Upper lobe of left lung (tissue), 6 donors: ENCODE data around the gene KAZN. TPM values are rescaled to one million over a fixed set of nuclear protein-coding genes. Genes with fewer than 3 reads are reported as not detected.

Source experiments
- ATAC-seq, 2 donors: fragments of 200-7000 bp; cut with Tn5 transposase; one replicate each; pipeline ENCODE4 v1.9.1; 2022; ENCODE audit warnings: mild to moderate bottlenecking in 2 of 2, moderate library complexity in 2 of 2; ENCODE audit not compliant: low FRiP score in 2 of 2
- DNase-seq, 2 donors: peaks; one replicate each; pipeline ENCODE4 v3.0.0-alpha.2; 2019 to 2020
- H3K27ac ChIP-seq, 4 donors: fragments of 200-600 bp; sonication (generic); one replicate each; pipeline ENCODE4 v1.5.1; 2016 to 2019
- H3K27me3 ChIP-seq, 4 donors: fragments of 200-600 bp; sonication (generic); one replicate each; pipeline ENCODE4 v1.5.1; 2017 to 2019
- H3K36me3 ChIP-seq, 4 donors: fragments of 200-600 bp; sonication (generic); one replicate each; pipeline ENCODE4 v1.5.1; 2016 to 2019
- H3K4me1 ChIP-seq, 4 donors: fragments of 200-600 bp; sonication (generic); one replicate each; pipeline ENCODE4 v1.5.1; 2018 to 2019
- H3K4me3 ChIP-seq, 4 donors: fragments of 200-600 bp; sonication (generic); one replicate each; pipeline ENCODE4 v1.5.1; 2017 to 2019; ENCODE audit warnings: mild to moderate bottlenecking in 2 of 4, moderate library complexity in 1 of 4
- H3K9me3 ChIP-seq, 4 donors: fragments of 200-600 bp; sonication (generic); one replicate each; pipeline ENCODE4 v1.5.1; 2018 to 2019
- EP300 ChIP-seq, 4 donors: sonication (generic); formaldehyde crosslinking; IDR thresholded peaks; one replicate each; pipeline ENCODE4 v1.5.1; 2017; ENCODE audit warnings: antibody characterized with exemption in 4 of 4, control low read depth in 2 of 4
- POLR2A ChIP-seq, 4 donors: fragments of 450-650 bp; IDR thresholded peaks; one replicate each; pipeline ENCODE4 v1.5.1; 2016 to 2017; ENCODE audit warnings: antibody characterized with exemption in 4 of 4, mild to moderate bottlenecking in 2 of 4
- POLR2AphosphoS5 ChIP-seq, 2 donors: sonication (generic); formaldehyde crosslinking; IDR thresholded peaks; one replicate each; pipeline ENCODE4 v1.5.1; 2017; ENCODE audit warnings: antibody characterized with exemption in 2 of 2
- WGBS, 2 donors: methylation state at CpG; one replicate each; pipeline ENCODE4 v1.1.5; 2017 to 2018; 5-methylcytosine and 5-hydroxymethylcytosine counted together
- total RNA-seq, 6 donors: library from RNA; depleted of rRNA in 4 of 6; stranded (reverse); fragments of >200 nt in 4 of 6; gene quantifications; one replicate each; pipeline versions ENCODE4 v1.1.0 to v1.2.1, GENCODE V29; 2016 to 2021
- TF ChIP-seq, protein P1 (sequence below), 6 experiments: fragments of 450-650 bp in 4 of 6; fragments of 200-600 bp in 2 of 6; sonication (generic) in 2 of 6; IDR thresholded peaks; one replicate each; pipeline ENCODE4 v1.5.1; 2016 to 2019; ENCODE audit warnings: antibody characterized with exemption in 6 of 6
- donor health status: DM: no; HTN: no; CAD: no; lungs with moderate emphysema.
- donor health status: DM: no; HTN: yes; CAD: no; lungs with severe emphysema.

The KAZN gene
- total RNA-seq, 6 donors from 2014 or later, result 11.5 to 30.0 (median 17.6) TPM

DNA sequence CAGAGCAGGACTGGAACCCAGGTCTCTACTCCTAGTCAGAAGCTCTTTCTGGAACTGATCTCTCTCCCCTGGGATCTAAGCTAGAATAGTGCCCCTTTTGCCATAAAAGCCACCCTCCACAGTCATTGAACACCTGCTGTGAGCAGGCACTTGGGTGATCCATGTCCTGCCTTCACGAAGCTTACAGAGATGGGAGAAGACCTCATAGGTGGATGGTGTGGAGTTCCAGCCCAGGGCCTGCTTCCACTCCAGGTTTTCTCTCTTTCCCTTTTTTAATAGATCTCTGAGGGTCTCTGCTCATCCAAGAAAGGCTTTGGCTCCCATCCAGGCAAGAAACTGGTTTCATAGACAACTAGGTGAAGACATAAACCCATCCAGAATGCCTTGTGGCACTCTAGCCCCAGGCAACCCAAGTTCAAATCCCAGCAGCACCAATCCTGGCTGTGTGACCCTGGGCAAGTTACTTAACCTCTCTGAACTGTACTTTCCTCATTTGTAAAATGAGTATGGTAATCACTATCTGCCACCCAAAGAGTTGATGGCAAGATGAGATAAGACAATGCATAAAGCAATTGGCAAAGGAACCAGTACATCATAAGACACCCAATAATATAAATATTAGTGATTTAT is 508.7 kb downstream of the KAZN start:
- 91 to 92% methylated on average over 1 of the region's 1 CpG for WGBS, 2 donors
- TF ChIP-seq POLR2AphosphoS5 (IDR thresholded peaks at IDR 0.05) (no peak), POLR2A (IDR thresholded peaks at IDR 0.05) (no peak), EP300 (IDR thresholded peaks at IDR 0.05) (no peak)
- TF ChIP-seq, protein P1, sequence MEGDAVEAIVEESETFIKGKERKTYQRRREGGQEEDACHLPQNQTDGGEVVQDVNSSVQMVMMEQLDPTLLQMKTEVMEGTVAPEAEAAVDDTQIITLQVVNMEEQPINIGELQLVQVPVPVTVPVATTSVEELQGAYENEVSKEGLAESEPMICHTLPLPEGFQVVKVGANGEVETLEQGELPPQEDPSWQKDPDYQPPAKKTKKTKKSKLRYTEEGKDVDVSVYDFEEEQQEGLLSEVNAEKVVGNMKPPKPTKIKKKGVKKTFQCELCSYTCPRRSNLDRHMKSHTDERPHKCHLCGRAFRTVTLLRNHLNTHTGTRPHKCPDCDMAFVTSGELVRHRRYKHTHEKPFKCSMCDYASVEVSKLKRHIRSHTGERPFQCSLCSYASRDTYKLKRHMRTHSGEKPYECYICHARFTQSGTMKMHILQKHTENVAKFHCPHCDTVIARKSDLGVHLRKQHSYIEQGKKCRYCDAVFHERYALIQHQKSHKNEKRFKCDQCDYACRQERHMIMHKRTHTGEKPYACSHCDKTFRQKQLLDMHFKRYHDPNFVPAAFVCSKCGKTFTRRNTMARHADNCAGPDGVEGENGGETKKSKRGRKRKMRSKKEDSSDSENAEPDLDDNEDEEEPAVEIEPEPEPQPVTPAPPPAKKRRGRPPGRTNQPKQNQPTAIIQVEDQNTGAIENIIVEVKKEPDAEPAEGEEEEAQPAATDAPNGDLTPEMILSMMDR (IDR thresholded peaks at IDR 0.05), result no peak
- H3K27ac ChIP-seq, result no peak overlapping the region
- no peaks in the 10 kb centered on the region for H3K27me3 ChIP-seq
- no peak for ATAC-seq
- H3K9me3 ChIP-seq, result no peaks in the 10 kb centered on the region
- DNase-seq, result no peak
- H3K36me3 ChIP-seq, result no peaks in the 10 kb centered on the region
- no peak overlapping the region for H3K4me3 ChIP-seq
- peaks cover 0 to 10% (median 0%) of the 10 kb centered on the region in 4 donors for H3K4me1 ChIP-seq

DNA sequence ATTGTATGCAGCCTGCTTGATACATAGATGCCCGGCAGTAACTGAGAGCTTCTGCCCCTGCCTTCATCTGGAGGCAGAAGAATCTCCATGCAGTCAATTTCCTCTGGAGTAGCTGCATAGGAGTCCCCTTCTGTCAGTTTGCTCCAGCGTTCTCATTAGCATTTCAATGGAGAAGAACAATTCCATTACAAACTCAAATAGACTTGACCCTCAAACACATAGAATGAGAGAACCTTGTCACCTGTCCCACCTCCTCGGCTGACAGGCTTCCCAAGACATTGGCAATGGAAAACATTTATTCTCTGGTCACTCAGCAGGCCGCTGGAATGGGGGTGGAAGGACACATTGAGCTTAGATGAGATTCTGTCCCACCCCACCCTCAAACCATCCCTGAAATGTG is 509.4 kb downstream of the KAZN start:
- TF ChIP-seq, protein P1 (IDR thresholded peaks at IDR 0.05), result no peak
- TF ChIP-seq POLR2A (IDR thresholded peaks at IDR 0.05) (no peak), POLR2AphosphoS5 (IDR thresholded peaks at IDR 0.05) (no peak), EP300 (IDR thresholded peaks at IDR 0.05) (no peak)
- DNase-seq (no peak), ATAC-seq (no peak)
- Histone ChIP-seq H3K27ac (no peak overlapping the region), H3K9me3 (no peaks in the 10 kb centered on the region), H3K4me3 (no peak overlapping the region), H3K27me3 (no peaks in the 10 kb centered on the region), H3K36me3 (no peaks in the 10 kb centered on the region), H3K4me1 (peaks cover 0 to 10% (median 0%) of the 10 kb centered on the region in 4 donors)
- WGBS, 2 donors, result 73 to 90% methylated on average over 3 to 4 of the region's 4 CpGs

DNA sequence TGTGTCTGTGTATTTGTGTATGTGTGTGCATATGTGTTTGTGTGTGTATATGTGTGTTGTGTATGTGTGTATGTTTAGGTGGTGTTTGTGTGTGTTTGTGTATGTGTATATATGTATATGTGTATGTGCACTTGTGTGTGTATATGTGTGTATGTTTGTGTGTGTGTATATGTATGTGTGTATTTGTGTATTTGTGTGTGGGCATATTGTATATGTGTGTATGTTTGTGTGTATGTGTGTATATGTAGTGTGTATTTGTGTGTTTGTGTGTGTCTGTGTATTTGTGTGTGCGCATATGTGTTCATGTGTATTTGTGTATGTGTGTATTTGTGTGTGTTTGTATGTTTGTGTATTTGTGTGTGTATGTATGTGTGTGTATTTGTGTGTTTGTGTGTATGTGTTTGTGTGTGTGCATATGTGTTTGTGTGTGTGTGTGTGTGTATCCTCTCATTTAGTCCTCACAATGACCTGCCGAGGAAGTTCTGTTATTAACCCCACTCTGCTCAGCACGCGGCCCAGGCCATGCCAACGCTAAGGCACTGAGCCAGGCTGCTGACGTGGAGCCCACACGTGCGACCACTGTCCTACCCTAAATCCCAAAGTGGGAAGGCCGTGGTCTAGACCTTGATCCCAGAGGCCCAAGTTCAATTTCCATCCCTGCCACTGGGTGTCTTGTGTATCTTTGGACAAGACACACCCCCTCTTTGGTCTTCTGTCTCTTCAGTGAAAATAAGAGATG is 511.8 kb downstream of the KAZN start:
- DNase-seq (no peak), ATAC-seq (no peak)
- H3K4me1 ChIP-seq, result peaks cover 0 to 10% (median 0%) of the 10 kb centered on the region in 4 donors
- no peak overlapping the region for H3K4me3 ChIP-seq
- no peak overlapping the region for H3K27ac ChIP-seq
- TF ChIP-seq EP300 (IDR thresholded peaks at IDR 0.05) (no peak), POLR2AphosphoS5 (IDR thresholded peaks at IDR 0.05) (no peak), POLR2A (IDR thresholded peaks at IDR 0.05) (no peak)
- TF ChIP-seq, protein P1 (IDR thresholded peaks at IDR 0.05), result no peak
- no peaks in the 10 kb centered on the region for H3K36me3 ChIP-seq
- no peaks in the 10 kb centered on the region for H3K27me3 ChIP-seq
- 90% methylated on average over 1 to 9 of the region's 9 CpGs for WGBS, 2 donors
- H3K9me3 ChIP-seq, result no peaks in the 10 kb centered on the region

DNA sequence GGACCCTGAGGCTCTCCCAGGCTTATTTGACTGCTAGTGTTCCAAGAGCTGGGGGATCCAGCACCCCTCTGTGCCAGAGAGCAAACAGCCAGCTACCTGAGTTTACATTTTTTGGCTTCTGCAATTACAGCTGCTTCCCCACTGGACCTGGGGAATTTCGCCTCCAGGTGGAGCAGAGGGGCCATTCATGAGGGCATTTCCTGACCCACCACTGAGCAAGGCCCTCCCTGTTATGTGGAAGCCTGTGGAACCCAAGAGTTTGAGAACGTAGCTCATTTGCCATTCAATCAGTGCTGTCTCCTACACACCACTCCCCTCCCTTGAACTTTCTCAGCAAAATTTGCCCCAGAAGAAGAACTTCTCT is 512.4 kb downstream of the KAZN start:
- Histone ChIP-seq H3K4me1 (peaks cover 0 to 10% (median 0%) of the 10 kb centered on the region in 4 donors), H3K9me3 (no peaks in the 10 kb centered on the region), H3K4me3 (no peak overlapping the region), H3K36me3 (no peaks in the 10 kb centered on the region), H3K27ac (no peak overlapping the region), H3K27me3 (no peaks in the 10 kb centered on the region)
- ATAC-seq (no peak), DNase-seq (no peak)
- no peak for TF ChIP-seq POLR2A (IDR thresholded peaks at IDR 0.05)
- TF ChIP-seq POLR2AphosphoS5 (IDR thresholded peaks at IDR 0.05), result no peak
- TF ChIP-seq EP300 (IDR thresholded peaks at IDR 0.05), result no peak
- TF ChIP-seq, protein P1 (IDR thresholded peaks at IDR 0.05), result no peak
- 86 to 96% methylated on average over 2 of the region's 2 CpGs for WGBS, 2 donors
